ENCODE data around the gene OLFML2A.
"Not testable (repeated sequence)": the region's sequence is repeated elsewhere in the genome, so short reads cannot be mapped to it uniquely, and the experiment has no call there.

The OLFML2A gene

GRCh38 chr9:124776954-124777648 is at the start of gene OLFML2A:
Gene OLFML2A, plus strand, starts transcription at chr9:124777133. Its CDS starts 138 bp downstream, at chr9:124777271.
- ATAC-seq: peak; percentile 37
- no peaks in the 10 kb centered on the region for H3K36me3 Mint-ChIP-seq
- peak; percentile 15 to 51 for DNase-seq (ENCODE audit: low spot score in 2 of 2)
- H3K4me3 Mint-ChIP-seq: peak within 1 kb of the TSS; percentile 68
- H3K9me3 Mint-ChIP-seq: no peaks in the 10 kb centered on the region
- H3K4me1 Mint-ChIP-seq: peaks cover 31% of the 10 kb centered on the region
- H3K27ac Mint-ChIP-seq: no peak within 1 kb of the TSS

- no peak for DNase-seq (ENCODE audit: low spot score in 2 of 2)
- Mint-ChIP-seq H3K4me1 (peaks cover 7% of the 10 kb centered on the region), H3K9me3 (no peaks in the 10 kb centered on the region), H3K27ac (no peak overlapping the region), H3K36me3 (no peaks in the 10 kb centered on the region), H3K4me3 (no peak overlapping the region)
- no peak for ATAC-seq
These were observed 46.2 kb upstream of the OLFML2A start for GRCh38 chr9:124730772-124731171.

GRCh38 chr9:124733964-124734740 is 42.8 kb upstream of the OLFML2A start:
- ATAC-seq: no peak
- Mint-ChIP-seq H3K27ac (no peak overlapping the region), H3K4me1 (peaks cover 7% of the 10 kb centered on the region), H3K9me3 (no peaks in the 10 kb centered on the region), H3K4me3 (no peak overlapping the region), H3K36me3 (no peaks in the 10 kb centered on the region)
- no peak for DNase-seq (ENCODE audit: low spot score in 2 of 2)

- H3K4me1 Mint-ChIP-seq; H3K27ac Mint-ChIP-seq; ATAC-seq; DNase-seq (ENCODE audit: low spot score in 2 of 2); H3K9me3 Mint-ChIP-seq; H3K4me3 Mint-ChIP-seq; H3K36me3 Mint-ChIP-seq: not testable (repeated sequence)
These were observed 42.2 kb upstream of the OLFML2A start for GRCh38 chr9:124734741-124735083.

GRCh38 chr9:124735121-124735520 is 41.8 kb upstream of the OLFML2A start:
- Mint-ChIP-seq H3K9me3 (no peaks in the 10 kb centered on the region), H3K4me3 (no peak overlapping the region), H3K4me1 (peaks cover 7% of the 10 kb centered on the region), H3K36me3 (no peaks in the 10 kb centered on the region), H3K27ac (no peak overlapping the region)
- DNase-seq (ENCODE audit: low spot score in 2 of 2): no peak
- peak; percentile 73 for ATAC-seq

- not testable (repeated sequence) for H3K27ac Mint-ChIP-seq; ATAC-seq; H3K4me3 Mint-ChIP-seq; DNase-seq (ENCODE audit: low spot score in 2 of 2); H3K4me1 Mint-ChIP-seq; H3K9me3 Mint-ChIP-seq; H3K36me3 Mint-ChIP-seq
These were observed 38.9 kb upstream of the OLFML2A start for GRCh38 chr9:124738075-124738474.

- DNase-seq (ENCODE audit: low spot score in 2 of 2) (no peak), ATAC-seq (no peak)
- Mint-ChIP-seq H3K4me3 (no peak overlapping the region), H3K9me3 (no peaks in the 10 kb centered on the region), H3K4me1 (peaks cover 7% of the 10 kb centered on the region), H3K36me3 (no peaks in the 10 kb centered on the region), H3K27ac (no peak overlapping the region)
These were observed 37.6 kb upstream of the OLFML2A start for GRCh38 chr9:124739360-124739759.

GRCh38 chr9:124741149-124741548 is 35.8 kb upstream of the OLFML2A start:
- no peaks in the 10 kb centered on the region for H3K36me3 Mint-ChIP-seq

GRCh38 chr9:124741662-124742061 is 35.3 kb upstream of the OLFML2A start:
- H3K9me3 Mint-ChIP-seq: no peaks in the 10 kb centered on the region
- DNase-seq (ENCODE audit: low spot score in 2 of 2) (no peak), ATAC-seq (no peak)
- H3K27ac Mint-ChIP-seq: no peak overlapping the region
- H3K36me3 Mint-ChIP-seq: no peaks in the 10 kb centered on the region
- no peaks in the 10 kb centered on the region for H3K4me1 Mint-ChIP-seq
- no peak overlapping the region for H3K4me3 Mint-ChIP-seq

More at GRCh38 chr9:124741149-124741548, 35.8 kb upstream of the OLFML2A start:
- DNase-seq (ENCODE audit: low spot score in 2 of 2) (no peak), ATAC-seq (no peak)
- Mint-ChIP-seq H3K27ac (no peak overlapping the region), H3K4me3 (no peak overlapping the region), H3K4me1 (no peaks in the 10 kb centered on the region), H3K9me3 (no peaks in the 10 kb centered on the region)

GRCh38 chr9:124742940-124743339 is 34.0 kb upstream of the OLFML2A start:
- ATAC-seq: no peak
- Mint-ChIP-seq H3K27ac (no peak overlapping the region), H3K4me1 (no peaks in the 10 kb centered on the region)

GRCh38 chr9:124743686-124744348 is 33.1 kb upstream of the OLFML2A start:
- H3K9me3 Mint-ChIP-seq: no peaks in the 10 kb centered on the region
- H3K27ac Mint-ChIP-seq: no peak overlapping the region
- no peaks in the 10 kb centered on the region for H3K36me3 Mint-ChIP-seq
- ATAC-seq (no peak), DNase-seq (ENCODE audit: low spot score in 2 of 2) (no peak)
- no peaks in the 10 kb centered on the region for H3K4me1 Mint-ChIP-seq
- H3K4me3 Mint-ChIP-seq: no peak overlapping the region

More at GRCh38 chr9:124742940-124743339, 34.0 kb upstream of the OLFML2A start:
- Mint-ChIP-seq H3K4me3 (no peak overlapping the region), H3K36me3 (no peaks in the 10 kb centered on the region), H3K9me3 (no peaks in the 10 kb centered on the region)
- DNase-seq (ENCODE audit: low spot score in 2 of 2): no peak

- ATAC-seq (peak; percentile 28), DNase-seq (ENCODE audit: low spot score in 2 of 2) (no peak)
- H3K4me3 Mint-ChIP-seq: no peak overlapping the region
- no peak overlapping the region for H3K27ac Mint-ChIP-seq
- H3K9me3 Mint-ChIP-seq: no peaks in the 10 kb centered on the region
- H3K4me1 Mint-ChIP-seq: no peaks in the 10 kb centered on the region
- no peaks in the 10 kb centered on the region for H3K36me3 Mint-ChIP-seq
These were observed 29.9 kb upstream of the OLFML2A start for GRCh38 chr9:124747065-124747464.

GRCh38 chr9:124749284-124749683 is 27.6 kb upstream of the OLFML2A start:
- Mint-ChIP-seq H3K4me3 (no peak overlapping the region), H3K9me3 (no peaks in the 10 kb centered on the region), H3K4me1 (no peaks in the 10 kb centered on the region), H3K27ac (no peak overlapping the region), H3K36me3 (no peaks in the 10 kb centered on the region)
- DNase-seq (ENCODE audit: low spot score in 2 of 2) (no peak), ATAC-seq (no peak)

- no peak for ATAC-seq
- peaks cover 2% of the 10 kb centered on the region for H3K4me1 Mint-ChIP-seq
These were observed 27.2 kb upstream of the OLFML2A start for GRCh38 chr9:124749781-124750180.

GRCh38 chr9:124752967-124753366 is 24.0 kb upstream of the OLFML2A start:
- Mint-ChIP-seq H3K27ac (no peak overlapping the region), H3K4me3 (no peak overlapping the region), H3K4me1 (peaks cover 10% of the 10 kb centered on the region), H3K9me3 (no peaks in the 10 kb centered on the region), H3K36me3 (no peaks in the 10 kb centered on the region)
- DNase-seq (ENCODE audit: low spot score in 2 of 2) (no peak), ATAC-seq (no peak)

More at GRCh38 chr9:124749781-124750180, 27.2 kb upstream of the OLFML2A start:
- Mint-ChIP-seq H3K36me3 (no peaks in the 10 kb centered on the region), H3K27ac (no peak overlapping the region), H3K9me3 (no peaks in the 10 kb centered on the region), H3K4me3 (no peak overlapping the region)
- no peak for DNase-seq (ENCODE audit: low spot score in 2 of 2)
